ENCODE data around the gene TTL.
"Not testable (repeated sequence)": the region's sequence is repeated elsewhere in the genome, so short reads cannot be mapped to it uniquely, and the experiment has no call there.

DNA sequence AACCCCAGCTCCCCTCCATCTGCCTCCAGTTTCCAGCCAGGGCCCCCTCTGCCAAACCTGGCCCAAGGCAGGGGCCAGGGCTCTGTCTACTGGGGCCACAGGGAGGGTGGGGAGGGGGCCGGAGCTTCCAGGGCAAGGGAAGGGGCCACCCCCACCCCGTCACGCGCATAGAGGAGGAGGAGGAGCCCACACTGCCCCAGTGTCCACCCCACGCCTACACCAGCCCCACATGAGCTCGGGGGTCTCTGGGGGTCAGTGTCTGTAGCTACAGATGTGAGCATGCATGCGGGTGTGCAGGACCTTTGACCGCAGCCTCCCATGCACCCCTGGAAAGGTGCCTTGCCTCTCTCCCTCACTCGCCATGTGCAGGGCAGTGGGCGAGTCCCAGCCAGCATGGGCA, 45.0 kb upstream of the TTL start:
- TF ChIP-seq, protein P1, sequence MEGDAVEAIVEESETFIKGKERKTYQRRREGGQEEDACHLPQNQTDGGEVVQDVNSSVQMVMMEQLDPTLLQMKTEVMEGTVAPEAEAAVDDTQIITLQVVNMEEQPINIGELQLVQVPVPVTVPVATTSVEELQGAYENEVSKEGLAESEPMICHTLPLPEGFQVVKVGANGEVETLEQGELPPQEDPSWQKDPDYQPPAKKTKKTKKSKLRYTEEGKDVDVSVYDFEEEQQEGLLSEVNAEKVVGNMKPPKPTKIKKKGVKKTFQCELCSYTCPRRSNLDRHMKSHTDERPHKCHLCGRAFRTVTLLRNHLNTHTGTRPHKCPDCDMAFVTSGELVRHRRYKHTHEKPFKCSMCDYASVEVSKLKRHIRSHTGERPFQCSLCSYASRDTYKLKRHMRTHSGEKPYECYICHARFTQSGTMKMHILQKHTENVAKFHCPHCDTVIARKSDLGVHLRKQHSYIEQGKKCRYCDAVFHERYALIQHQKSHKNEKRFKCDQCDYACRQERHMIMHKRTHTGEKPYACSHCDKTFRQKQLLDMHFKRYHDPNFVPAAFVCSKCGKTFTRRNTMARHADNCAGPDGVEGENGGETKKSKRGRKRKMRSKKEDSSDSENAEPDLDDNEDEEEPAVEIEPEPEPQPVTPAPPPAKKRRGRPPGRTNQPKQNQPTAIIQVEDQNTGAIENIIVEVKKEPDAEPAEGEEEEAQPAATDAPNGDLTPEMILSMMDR (IDR thresholded peaks at IDR 0.05): not testable (repeated sequence)
- not testable (repeated sequence) for TF ChIP-seq EZH2 (IDR thresholded peaks at IDR 0.05)
